GM18951 (cell line): Measurements from ENCODE around the gene CAPN2.

Source experiments
- POLR2A ChIP-seq: IDR thresholded peaks from 4 replicates; pipeline ENCODE4 v1.6.1; 2011; ENCODE audit warnings: mild to moderate bottlenecking; ENCODE audit not compliant: insufficient read length, insufficient read depth; ENCODE audit errors: extremely low read depth
- in situ Hi-C: fragments of 300-500 bp; cut with MboI; formaldehyde crosslinking; loops from one replicate; pipeline ENCODE4 v1.12.0; 2022; ENCODE audit warnings: low sequenced_read_pairs, mixed read lengths, inconsistent platforms; ENCODE audit not compliant: unreplicated experiment

CAPN2 gene

GRCh38 chr1:223708001-223708359 is 4.4 kb upstream of the CAPN2 start:
- in situ Hi-C loops = no loop called here
- no peak for TF ChIP-seq POLR2A

- TF ChIP-seq POLR2A = no peak
- in situ Hi-C loops = no loop called here
Measured at GRCh38 chr1:223708651-223709268, 3.6 kb upstream of the CAPN2 start.

GRCh38 chr1:223709598-223709997 is 2.7 kb upstream of the CAPN2 start:
- in situ Hi-C loops = no loop called here
- TF ChIP-seq POLR2A = no peak

GRCh38 chr1:223710179-223711133 is 1.9 kb upstream of the CAPN2 start:
- no peak for TF ChIP-seq POLR2A
- in situ Hi-C loops = no loop called here

- in situ Hi-C loops = no loop called here
- no peak for TF ChIP-seq POLR2A
Measured at GRCh38 chr1:223711173-223711572, 1.2 kb upstream of the CAPN2 start.

- in situ Hi-C loops = no loop called here
- no peak for TF ChIP-seq POLR2A
Measured at GRCh38 chr1:223711747-223712193, 569 bp upstream of the CAPN2 start.

- in situ Hi-C loops = no loop called here
- no peak for TF ChIP-seq POLR2A
Measured at GRCh38 chr1:223712850-223713474, 623 bp downstream of the CAPN2 start.

- TF ChIP-seq POLR2A = no peak
- in situ Hi-C loops = no loop called here
Measured at GRCh38 chr1:223713546-223714420, 1.4 kb downstream of the CAPN2 start.

GRCh38 chr1:223714421-223714724 is 2.0 kb downstream of the CAPN2 start:
- in situ Hi-C loops = no loop called here
- TF ChIP-seq POLR2A = no peak

- no peak for TF ChIP-seq POLR2A
- in situ Hi-C loops = no loop called here
Measured at GRCh38 chr1:223714849-223715603, 2.7 kb downstream of the CAPN2 start.

- TF ChIP-seq POLR2A = no peak
- in situ Hi-C loops = no loop called here
Measured at GRCh38 chr1:223715604-223716172, 3.3 kb downstream of the CAPN2 start.

- TF ChIP-seq POLR2A = no peak
- in situ Hi-C loops = no loop called here
Measured at GRCh38 chr1:223716302-223716862, 4.0 kb downstream of the CAPN2 start.
